Mesothelial cell of epicardium (in vitro differentiated cells): ENCODE data around the gene HHAT. TPM values are rescaled to one million over a fixed set of nuclear protein-coding genes. Genes with fewer than 3 reads are reported as not detected.

Experiments
- DNase-seq, 2 experiments: peaks; one replicate each; pipeline ENCODE4 v3.0.0; 2021; ENCODE audit warnings: low spot score in 2 of 2; ENCODE audit not compliant: unreplicated experiment in 2 of 2
- H3K27ac Mint-ChIP-seq: 2 replicates; pipeline ENCODE4 v1.8.0; 2021; ENCODE audit warnings: mixed read lengths
- H3K27me3 Mint-ChIP-seq: 2 replicates; pipeline ENCODE4 v1.8.0; 2021; ENCODE audit warnings: low read depth, mixed read lengths
- H3K36me3 Mint-ChIP-seq: 2 replicates; pipeline ENCODE4 v1.8.0; 2021; ENCODE audit warnings: mixed read lengths
- H3K4me1 Mint-ChIP-seq: 2 replicates; pipeline ENCODE4 v1.8.0; 2021; ENCODE audit warnings: mixed read lengths
- H3K4me3 Mint-ChIP-seq: 2 replicates; pipeline ENCODE4 v1.8.0; 2021; ENCODE audit warnings: mild to moderate bottlenecking, moderate library complexity, mixed read lengths
- H3K9me3 Mint-ChIP-seq: 2 replicates; pipeline ENCODE4 v1.8.0; 2021; ENCODE audit warnings: mixed read lengths
- CTCF ChIP-seq: fragments of 200-600 bp; sonication (generic); IDR thresholded peaks from one replicate; pipeline ENCODE4 v1.5.0; 2021; ENCODE audit warnings: antibody characterized with exemption; ENCODE audit not compliant: unreplicated experiment
- total RNA-seq: library from RNA; stranded (reverse); gene quantifications from 3 replicates; pipeline ENCODE4 v1.2.1, GENCODE V29; 2021

Gene HHAT
- total RNA-seq, 1 donor from 2014 or later: 19.2 TPM

DNA sequence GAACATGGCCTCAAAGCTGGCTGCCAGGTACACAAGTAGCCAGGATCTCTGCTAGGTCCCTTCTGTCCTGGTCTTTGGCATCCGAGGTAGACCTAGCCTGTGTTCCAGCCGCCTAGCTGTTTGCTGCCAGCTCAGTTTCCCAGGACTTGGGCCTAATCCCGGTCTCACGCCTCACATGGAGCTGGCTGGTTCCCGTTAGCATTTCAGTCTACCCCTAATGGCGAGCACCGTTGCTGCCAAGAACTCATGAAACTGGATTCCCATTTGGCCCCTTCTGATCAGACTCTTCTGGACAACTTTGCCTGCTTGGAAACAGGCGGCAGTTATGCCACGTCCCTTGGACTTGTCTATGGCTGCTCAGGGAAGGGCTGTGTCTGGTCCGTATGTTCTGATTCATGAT lies 26.2 kb upstream of the HHAT start:
- Mint-ChIP-seq H3K4me3 (no peak overlapping the region), H3K9me3 (no peaks in the 10 kb centered on the region), H3K36me3 (no peaks in the 10 kb centered on the region), H3K27ac (no peak overlapping the region), H3K4me1 (peaks cover 34% of the 10 kb centered on the region), H3K27me3 (no peaks in the 10 kb centered on the region)
- DNase-seq: no peak
- TF ChIP-seq CTCF: no peak

GRCh38 chr1:210303391-210303790 lies 25.3 kb upstream of the HHAT start:
- TF ChIP-seq CTCF: no peak
- no peak overlapping the region for H3K27ac Mint-ChIP-seq
- no peak for DNase-seq
- no peaks in the 10 kb centered on the region for H3K36me3 Mint-ChIP-seq
- no peaks in the 10 kb centered on the region for H3K27me3 Mint-ChIP-seq
- H3K4me1 Mint-ChIP-seq: peaks cover 28% of the 10 kb centered on the region
- H3K9me3 Mint-ChIP-seq: no peaks in the 10 kb centered on the region
- no peak overlapping the region for H3K4me3 Mint-ChIP-seq

DNA sequence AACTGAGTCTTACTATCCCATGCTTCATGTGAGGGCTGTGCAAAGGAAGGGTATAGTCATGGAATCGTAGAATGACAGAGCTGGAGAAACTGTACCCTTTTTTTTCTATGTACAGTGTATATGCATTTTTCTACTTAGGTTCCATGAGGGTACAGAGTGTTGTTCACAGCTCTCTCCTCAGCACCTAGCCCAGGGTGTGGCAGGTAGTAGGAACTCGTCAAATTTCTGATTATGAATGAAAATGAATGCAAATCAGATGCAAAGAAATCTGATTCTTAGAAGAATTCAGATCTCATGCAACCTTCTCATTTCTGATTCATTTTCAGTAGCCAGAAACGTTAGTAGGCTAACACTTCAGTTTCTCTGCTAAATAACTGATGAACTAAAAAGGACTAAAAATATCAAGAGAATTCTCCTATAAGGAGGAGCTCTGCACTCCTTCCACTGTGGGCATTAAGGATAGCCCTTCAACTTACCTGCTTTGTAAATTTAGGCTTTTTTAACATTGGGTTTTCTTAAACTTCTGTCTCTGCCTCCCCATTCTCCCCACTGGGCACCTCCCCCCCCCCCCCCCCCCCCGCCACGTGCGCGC lies 18.0 kb upstream of the HHAT start:
- H3K27ac Mint-ChIP-seq: peak overlapping the region; percentile 86
- TF ChIP-seq CTCF: no peak
- DNase-seq: no peak
- H3K36me3 Mint-ChIP-seq: no peaks in the 10 kb centered on the region
- H3K4me3 Mint-ChIP-seq: peak overlapping the region; percentile 73
- H3K27me3 Mint-ChIP-seq: peaks cover 6% of the 10 kb centered on the region
- H3K4me1 Mint-ChIP-seq: peaks cover 4% of the 10 kb centered on the region
- H3K9me3 Mint-ChIP-seq: no peaks in the 10 kb centered on the region

GRCh38 chr1:210311726-210312493 lies 16.8 kb upstream of the HHAT start:
- Mint-ChIP-seq H3K4me3 (peak overlapping the region; percentile 73), H3K36me3 (no peaks in the 10 kb centered on the region), H3K9me3 (no peaks in the 10 kb centered on the region), H3K27ac (no peak overlapping the region), H3K4me1 (peaks cover 4% of the 10 kb centered on the region), H3K27me3 (peaks cover 6% of the 10 kb centered on the region)
- TF ChIP-seq CTCF: no peak
- DNase-seq: no peak

DNA sequence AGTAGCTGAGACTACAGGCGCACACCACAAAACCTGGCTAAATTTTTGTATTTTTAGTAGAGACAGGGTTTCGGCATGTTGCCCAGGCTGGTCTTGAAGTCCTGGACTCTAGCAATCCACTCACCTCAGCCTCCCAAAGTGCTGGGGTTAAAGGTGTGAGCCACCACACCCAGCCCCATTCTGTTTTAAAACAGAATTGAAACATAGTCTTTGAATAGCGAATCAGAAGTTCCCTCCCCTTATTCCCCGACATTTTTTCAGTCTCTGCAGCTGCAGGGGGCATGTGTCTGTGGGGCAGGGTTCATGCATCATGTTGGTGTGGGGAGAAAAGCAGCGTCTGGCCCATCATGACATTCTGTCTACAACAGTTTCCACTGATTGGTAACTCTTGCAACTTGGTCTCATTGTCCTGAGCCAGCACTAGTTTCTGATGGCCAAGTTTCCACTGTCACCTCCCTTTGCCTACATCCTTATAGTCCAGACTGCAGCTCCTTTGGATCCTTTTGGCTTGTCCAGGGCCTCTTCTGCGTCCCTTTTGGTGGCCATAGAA lies 15.6 kb upstream of the HHAT start:
- H3K9me3 Mint-ChIP-seq: no peaks in the 10 kb centered on the region
- TF ChIP-seq CTCF: no peak
- peaks cover 4% of the 10 kb centered on the region for H3K4me1 Mint-ChIP-seq
- no peaks in the 10 kb centered on the region for H3K36me3 Mint-ChIP-seq
- no peak overlapping the region for H3K27ac Mint-ChIP-seq
- no peak for DNase-seq
- H3K4me3 Mint-ChIP-seq: no peak overlapping the region
- H3K27me3 Mint-ChIP-seq: peaks cover 8% of the 10 kb centered on the region
